GM12878 (cell line): ENCODE results near the gene CLIP1.

Experiments used
- EZH2 ChIP-seq: IDR thresholded peaks from 2 replicates; pipeline ENCODE4 v1.6.1; 2012; ENCODE audit warnings: low read depth, mild to moderate bottlenecking, control low read depth, inconsistent platforms, low read length, borderline replicate concordance; ENCODE audit not compliant: control insufficient read depth
- SIN3A ChIP-seq: IDR thresholded peaks from 2 replicates; pipeline ENCODE4 v1.6.1; 2012; ENCODE audit warnings: low read depth, low read length, improper control_type of control experiment
- ZBED1 ChIP-seq: IDR thresholded peaks from 2 replicates; pipeline ENCODE4 v1.6.1; 2016; ENCODE audit warnings: borderline replicate concordance
- TF ChIP-seq, protein P1 (sequence below): fragments of 450-650 bp; formaldehyde crosslinking; IDR thresholded peaks from 2 replicates; pipeline ENCODE4 v1.5.0; 2022; ENCODE audit warnings: mild to moderate bottlenecking, missing genetic modification characterization
- TF ChIP-seq, protein P2 (sequence below): IDR thresholded peaks from 2 replicates; pipeline ENCODE4 v1.6.1; 2012; ENCODE audit warnings: low read depth, low read length, improper control_type of control experiment

DNA sequence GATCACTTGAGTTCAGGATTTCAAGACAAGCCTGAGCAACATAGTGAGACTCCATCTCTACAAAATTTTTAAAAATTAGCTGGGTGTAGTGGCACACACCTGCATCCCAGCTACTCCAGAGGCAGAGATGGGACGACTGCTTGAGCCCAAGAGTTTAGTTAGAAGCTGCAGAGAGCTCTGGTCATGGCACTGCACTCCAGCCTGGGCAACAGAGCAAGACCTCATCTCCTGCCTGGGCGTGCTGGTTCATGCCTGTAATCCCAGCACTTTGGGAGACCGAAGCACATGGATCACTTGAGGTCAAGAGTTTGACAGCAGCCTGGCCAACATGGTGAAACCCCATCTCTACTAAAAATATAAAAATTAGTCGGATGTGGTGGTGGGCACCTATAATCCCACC, 20.2 kb downstream of the CLIP1 start:
- TF ChIP-seq ZBED1 (no peak), EZH2 (no peak), SIN3A (no peak)
- TF ChIP-seq, protein P1, sequence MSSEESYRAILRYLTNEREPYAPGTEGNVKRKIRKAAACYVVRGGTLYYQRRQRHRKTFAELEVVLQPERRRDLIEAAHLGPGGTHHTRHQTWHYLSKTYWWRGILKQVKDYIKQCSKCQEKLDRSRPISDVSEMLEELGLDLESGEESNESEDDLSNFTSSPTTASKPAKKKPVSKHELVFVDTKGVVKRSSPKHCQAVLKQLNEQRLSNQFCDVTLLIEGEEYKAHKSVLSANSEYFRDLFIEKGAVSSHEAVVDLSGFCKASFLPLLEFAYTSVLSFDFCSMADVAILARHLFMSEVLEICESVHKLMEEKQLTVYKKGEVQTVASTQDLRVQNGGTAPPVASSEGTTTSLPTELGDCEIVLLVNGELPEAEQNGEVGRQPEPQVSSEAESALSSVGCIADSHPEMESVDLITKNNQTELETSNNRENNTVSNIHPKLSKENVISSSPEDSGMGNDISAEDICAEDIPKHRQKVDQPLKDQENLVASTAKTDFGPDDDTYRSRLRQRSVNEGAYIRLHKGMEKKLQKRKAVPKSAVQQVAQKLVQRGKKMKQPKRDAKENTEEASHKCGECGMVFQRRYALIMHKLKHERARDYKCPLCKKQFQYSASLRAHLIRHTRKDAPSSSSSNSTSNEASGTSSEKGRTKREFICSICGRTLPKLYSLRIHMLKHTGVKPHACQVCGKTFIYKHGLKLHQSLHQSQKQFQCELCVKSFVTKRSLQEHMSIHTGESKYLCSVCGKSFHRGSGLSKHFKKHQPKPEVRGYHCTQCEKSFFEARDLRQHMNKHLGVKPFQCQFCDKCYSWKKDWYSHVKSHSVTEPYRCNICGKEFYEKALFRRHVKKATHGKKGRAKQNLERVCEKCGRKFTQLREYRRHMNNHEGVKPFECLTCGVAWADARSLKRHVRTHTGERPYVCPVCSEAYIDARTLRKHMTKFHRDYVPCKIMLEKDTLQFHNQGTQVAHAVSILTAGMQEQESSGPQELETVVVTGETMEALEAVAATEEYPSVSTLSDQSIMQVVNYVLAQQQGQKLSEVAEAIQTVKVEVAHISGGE = no peak
- TF ChIP-seq, protein P2, sequence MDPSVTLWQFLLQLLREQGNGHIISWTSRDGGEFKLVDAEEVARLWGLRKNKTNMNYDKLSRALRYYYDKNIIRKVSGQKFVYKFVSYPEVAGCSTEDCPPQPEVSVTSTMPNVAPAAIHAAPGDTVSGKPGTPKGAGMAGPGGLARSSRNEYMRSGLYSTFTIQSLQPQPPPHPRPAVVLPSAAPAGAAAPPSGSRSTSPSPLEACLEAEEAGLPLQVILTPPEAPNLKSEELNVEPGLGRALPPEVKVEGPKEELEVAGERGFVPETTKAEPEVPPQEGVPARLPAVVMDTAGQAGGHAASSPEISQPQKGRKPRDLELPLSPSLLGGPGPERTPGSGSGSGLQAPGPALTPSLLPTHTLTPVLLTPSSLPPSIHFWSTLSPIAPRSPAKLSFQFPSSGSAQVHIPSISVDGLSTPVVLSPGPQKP = no peak
